HepG2 (cell line): ENCODE results near the gene C3orf62. TPM values are rescaled to one million over a fixed set of nuclear protein-coding genes. Genes with fewer than 3 reads are reported as not detected.

ENCODE experiments used
- ELF4 ChIP-seq: sonication (generic); formaldehyde crosslinking; IDR thresholded peaks from 2 replicates; pipeline ENCODE4 v1.5.0; 2020; ENCODE audit warnings: missing genetic modification reagents, mild to moderate bottlenecking, moderate library complexity, borderline replicate concordance
- FOXA3 ChIP-seq: IDR thresholded peaks from 2 replicates; pipeline ENCODE4 v1.6.1; 2016; ENCODE audit warnings: missing genetic modification reagents, missing compliant biosample characterization
- ISX ChIP-seq: sonication (generic); formaldehyde crosslinking; conservative IDR thresholded peaks from 2 replicates; pipeline ENCODE4 v1.5.0; 2020; ENCODE audit warnings: missing genetic modification reagents
- KDM1A ChIP-seq: IDR thresholded peaks from 2 replicates; pipeline ENCODE4 v1.6.1; 2016; ENCODE audit warnings: missing compliant biosample characterization
- POLR2G ChIP-seq: fragments of 200-400 bp; formaldehyde crosslinking; IDR thresholded peaks from 2 replicates; pipeline ENCODE4 v1.6.1; 2018; ENCODE audit warnings: mild to moderate bottlenecking, low read depth, low read length, moderate library complexity
- RARG ChIP-seq: sonication (generic); formaldehyde crosslinking; IDR thresholded peaks from 2 replicates; pipeline ENCODE4 v1.4.0; 2020; ENCODE audit warnings: low read depth, mild to moderate bottlenecking, missing genetic modification reagents
- SAP130 ChIP-seq: IDR thresholded peaks from 2 replicates; pipeline ENCODE4 v1.6.1; 2016; ENCODE audit warnings: low read depth
- SMAD1 ChIP-seq: sonication (generic); formaldehyde crosslinking; IDR thresholded peaks from 2 replicates; pipeline ENCODE4 v1.4.0; 2020; ENCODE audit warnings: missing genetic modification reagents, low read depth, mild to moderate bottlenecking, borderline replicate concordance
- SOX6 ChIP-seq, 2 experiments: fragments of 450-650 bp in 1 of 2; sonication (generic) in 1 of 2; formaldehyde crosslinking in 1 of 2; IDR thresholded peaks; 2 replicates each; pipeline versions ENCODE4 v1.4.0 to v1.6.1; 2017 to 2020; ENCODE audit warnings: antibody characterized with exemption in 1 of 2, mild to moderate bottlenecking in 1 of 2, missing genetic modification reagents in 1 of 2
- TBX3 ChIP-seq: fragments of 450-650 bp; IDR thresholded peaks from 2 replicates; pipeline ENCODE4 v1.6.1; 2017; ENCODE audit warnings: antibody characterized with exemption, mild to moderate bottlenecking, inconsistent platforms, borderline replicate concordance
- TEAD2 ChIP-seq: sonication (generic); formaldehyde crosslinking; IDR thresholded peaks from 2 replicates; pipeline ENCODE4 v1.9.0; 2021; ENCODE audit warnings: missing genetic modification reagents
- ZEB1 ChIP-seq: IDR thresholded peaks from 2 replicates; pipeline ENCODE4 v1.6.1; 2012; ENCODE audit warnings: mild to moderate bottlenecking, low read depth, inconsistent platforms; ENCODE audit not compliant: insufficient replicate concordance
- ZFP90 ChIP-seq: sonication (generic); formaldehyde crosslinking; IDR thresholded peaks from 2 replicates; pipeline ENCODE4 v1.8.0; 2022; ENCODE audit warnings: missing genetic modification reagents, mild to moderate bottlenecking, inconsistent platforms, borderline replicate concordance
- ZKSCAN8 ChIP-seq: IDR thresholded peaks from 2 replicates; pipeline ENCODE4 v1.6.1; 2016; ENCODE audit warnings: borderline replicate concordance, missing genetic modification reagents, missing compliant biosample characterization
- ZNF430 ChIP-seq: sonication (generic); formaldehyde crosslinking; IDR thresholded peaks from 2 replicates; pipeline ENCODE4 v1.9.0; 2021; ENCODE audit warnings: mild to moderate bottlenecking, missing genetic modification reagents
- ZNF737 ChIP-seq: sonication (generic); formaldehyde crosslinking; IDR thresholded peaks from 2 replicates; pipeline ENCODE4 v1.5.0; 2020; ENCODE audit warnings: missing genetic modification reagents, mild to moderate bottlenecking, borderline replicate concordance
- ZNF747 ChIP-seq: sonication (generic); formaldehyde crosslinking; IDR thresholded peaks from 2 replicates; pipeline ENCODE4 v1.8.1; 2023; ENCODE audit warnings: missing genetic modification reagents, mild to moderate bottlenecking, borderline replicate concordance
- ZNF878 ChIP-seq: sonication (generic); formaldehyde crosslinking; IDR thresholded peaks from 2 replicates; pipeline ENCODE4 v1.8.1; 2023; ENCODE audit warnings: mild to moderate bottlenecking, missing genetic modification reagents, moderate library complexity
- polyA plus RNA-seq, 8 experiments: library from polyadenylated mRNA; depleted of rRNA in 3 of 8; stranded (reverse) in 7 of 8; unstranded in 1 of 8; fragments of >200 nt; fragmentation: Illumina TruSeq in 4 of 8; extraction: Trizol in 4 of 8; gene quantifications; 2 replicates each; pipeline versions ENCODE4 v1.2.1 to v1.2.3, GENCODE V29; 2011 to 2016; ENCODE audit warnings: low read depth in 4 of 8, missing spikeins in 1 of 8, mixed read lengths in 1 of 8; ENCODE audit not compliant: insufficient read depth in 1 of 8
- total RNA-seq, 5 experiments: library from RNA; depleted of rRNA; stranded (reverse); fragments of >200 nt; fragmentation: Illumina TruSeq; extraction: Trizol; gene quantifications; 2 replicates each; pipeline ENCODE4 v1.2.3, GENCODE V29; 2016; ENCODE audit warnings: low read depth in 1 of 5
- TF ChIP-seq, protein P1 (sequence below): sonication (generic); formaldehyde crosslinking; IDR thresholded peaks from 2 replicates; pipeline ENCODE4 v1.4.0; 2020; ENCODE audit warnings: mild to moderate bottlenecking, missing genetic modification reagents
- TF ChIP-seq, protein P2 (sequence below): sonication (generic); formaldehyde crosslinking; IDR thresholded peaks from 2 replicates; pipeline ENCODE4 v1.5.1; 2020; ENCODE audit warnings: mild to moderate bottlenecking, missing genetic modification reagents, moderate library complexity
- TF ChIP-seq, protein P3 (sequence below): sonication (generic); formaldehyde crosslinking; IDR thresholded peaks from 2 replicates; pipeline ENCODE4 v1.4.0; 2020; ENCODE audit warnings: missing genetic modification reagents

C3orf62 gene
- total and polyA plus RNA-seq, 2 of the 13 experiments (the other 11 are each of a cell fraction or from before 2014, with no cell fraction given) = 1.6 to 3.9 TPM

DNA sequence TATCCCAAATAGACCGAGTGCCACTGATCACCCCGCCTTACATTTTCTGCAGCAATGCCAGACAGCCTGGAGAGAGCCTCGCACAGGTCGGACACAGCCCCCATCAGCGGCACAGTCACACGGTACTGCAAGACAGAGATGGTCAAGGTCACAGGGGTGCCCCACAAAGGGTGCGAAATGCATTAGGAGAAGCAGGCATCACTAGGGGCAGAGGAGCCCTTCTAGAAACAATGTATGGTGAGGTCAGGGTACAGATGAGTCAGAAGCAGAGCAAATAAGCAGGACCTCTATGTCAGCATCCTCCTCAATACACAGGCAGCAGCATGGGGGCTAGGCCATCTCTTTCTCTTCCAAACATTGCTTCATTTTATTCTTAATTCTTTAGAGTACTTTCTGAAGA is 21.5 kb upstream of the C3orf62 start (continued):
- TF ChIP-seq, protein P1, sequence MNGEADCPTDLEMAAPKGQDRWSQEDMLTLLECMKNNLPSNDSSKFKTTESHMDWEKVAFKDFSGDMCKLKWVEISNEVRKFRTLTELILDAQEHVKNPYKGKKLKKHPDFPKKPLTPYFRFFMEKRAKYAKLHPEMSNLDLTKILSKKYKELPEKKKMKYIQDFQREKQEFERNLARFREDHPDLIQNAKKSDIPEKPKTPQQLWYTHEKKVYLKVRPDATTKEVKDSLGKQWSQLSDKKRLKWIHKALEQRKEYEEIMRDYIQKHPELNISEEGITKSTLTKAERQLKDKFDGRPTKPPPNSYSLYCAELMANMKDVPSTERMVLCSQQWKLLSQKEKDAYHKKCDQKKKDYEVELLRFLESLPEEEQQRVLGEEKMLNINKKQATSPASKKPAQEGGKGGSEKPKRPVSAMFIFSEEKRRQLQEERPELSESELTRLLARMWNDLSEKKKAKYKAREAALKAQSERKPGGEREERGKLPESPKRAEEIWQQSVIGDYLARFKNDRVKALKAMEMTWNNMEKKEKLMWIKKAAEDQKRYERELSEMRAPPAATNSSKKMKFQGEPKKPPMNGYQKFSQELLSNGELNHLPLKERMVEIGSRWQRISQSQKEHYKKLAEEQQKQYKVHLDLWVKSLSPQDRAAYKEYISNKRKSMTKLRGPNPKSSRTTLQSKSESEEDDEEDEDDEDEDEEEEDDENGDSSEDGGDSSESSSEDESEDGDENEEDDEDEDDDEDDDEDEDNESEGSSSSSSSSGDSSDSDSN (CRISPR knock-in tag) = no peak
- TF ChIP-seq TEAD2 (CRISPR knock-in tag) = no peak
- no peak for TF ChIP-seq ZNF747
- TF ChIP-seq ZNF878 (CRISPR knock-in tag) = no peak
- no peak for TF ChIP-seq RARG
- no peak for TF ChIP-seq SMAD1 (CRISPR knock-in tag)
- TF ChIP-seq KDM1A = no peak
- TF ChIP-seq, protein P2, sequence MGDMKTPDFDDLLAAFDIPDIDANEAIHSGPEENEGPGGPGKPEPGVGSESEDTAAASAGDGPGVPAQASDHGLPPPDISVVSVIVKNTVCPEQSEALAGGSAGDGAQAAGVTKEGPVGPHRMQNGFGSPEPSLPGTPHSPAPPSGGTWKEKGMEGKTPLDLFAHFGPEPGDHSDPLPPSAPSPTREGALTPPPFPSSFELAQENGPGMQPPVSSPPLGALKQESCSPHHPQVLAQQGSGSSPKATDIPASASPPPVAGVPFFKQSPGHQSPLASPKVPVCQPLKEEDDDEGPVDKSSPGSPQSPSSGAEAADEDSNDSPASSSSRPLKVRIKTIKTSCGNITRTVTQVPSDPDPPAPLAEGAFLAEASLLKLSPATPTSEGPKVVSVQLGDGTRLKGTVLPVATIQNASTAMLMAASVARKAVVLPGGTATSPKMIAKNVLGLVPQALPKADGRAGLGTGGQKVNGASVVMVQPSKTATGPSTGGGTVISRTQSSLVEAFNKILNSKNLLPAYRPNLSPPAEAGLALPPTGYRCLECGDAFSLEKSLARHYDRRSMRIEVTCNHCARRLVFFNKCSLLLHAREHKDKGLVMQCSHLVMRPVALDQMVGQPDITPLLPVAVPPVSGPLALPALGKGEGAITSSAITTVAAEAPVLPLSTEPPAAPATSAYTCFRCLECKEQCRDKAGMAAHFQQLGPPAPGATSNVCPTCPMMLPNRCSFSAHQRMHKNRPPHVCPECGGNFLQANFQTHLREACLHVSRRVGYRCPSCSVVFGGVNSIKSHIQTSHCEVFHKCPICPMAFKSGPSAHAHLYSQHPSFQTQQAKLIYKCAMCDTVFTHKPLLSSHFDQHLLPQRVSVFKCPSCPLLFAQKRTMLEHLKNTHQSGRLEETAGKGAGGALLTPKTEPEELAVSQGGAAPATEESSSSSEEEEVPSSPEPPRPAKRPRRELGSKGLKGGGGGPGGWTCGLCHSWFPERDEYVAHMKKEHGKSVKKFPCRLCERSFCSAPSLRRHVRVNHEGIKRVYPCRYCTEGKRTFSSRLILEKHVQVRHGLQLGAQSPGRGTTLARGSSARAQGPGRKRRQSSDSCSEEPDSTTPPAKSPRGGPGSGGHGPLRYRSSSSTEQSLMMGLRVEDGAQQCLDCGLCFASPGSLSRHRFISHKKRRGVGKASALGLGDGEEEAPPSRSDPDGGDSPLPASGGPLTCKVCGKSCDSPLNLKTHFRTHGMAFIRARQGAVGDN = peak; percentile 53
- TF ChIP-seq SAP130 = 0 out of 2 replicates have a peak, but pooled peaks have one; percentile 13
- TF ChIP-seq ZKSCAN8 (CRISPR knock-in tag) = no peak
- no peak for TF ChIP-seq ZEB1
- TF ChIP-seq FOXA3 (CRISPR knock-in tag) = peak; percentile 62; the same call in 1 of the 2 replicates
- TF ChIP-seq POLR2G = no peak
- TF ChIP-seq, protein P3, sequence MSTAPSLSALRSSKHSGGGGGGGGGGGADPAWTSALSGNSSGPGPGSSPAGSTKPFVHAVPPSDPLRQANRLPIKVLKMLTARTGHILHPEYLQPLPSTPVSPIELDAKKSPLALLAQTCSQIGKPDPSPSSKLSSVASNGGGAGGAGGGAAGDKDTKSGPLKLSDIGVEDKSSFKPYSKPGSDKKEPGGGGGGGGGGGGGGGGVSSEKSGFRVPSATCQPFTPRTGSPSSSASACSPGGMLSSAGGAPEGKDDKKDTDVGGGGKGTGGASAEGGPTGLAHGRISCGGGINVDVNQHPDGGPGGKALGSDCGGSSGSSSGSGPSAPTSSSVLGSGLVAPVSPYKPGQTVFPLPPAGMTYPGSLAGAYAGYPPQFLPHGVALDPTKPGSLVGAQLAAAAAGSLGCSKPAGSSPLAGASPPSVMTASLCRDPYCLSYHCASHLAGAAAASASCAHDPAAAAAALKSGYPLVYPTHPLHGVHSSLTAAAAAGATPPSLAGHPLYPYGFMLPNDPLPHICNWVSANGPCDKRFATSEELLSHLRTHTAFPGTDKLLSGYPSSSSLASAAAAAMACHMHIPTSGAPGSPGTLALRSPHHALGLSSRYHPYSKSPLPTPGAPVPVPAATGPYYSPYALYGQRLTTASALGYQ (CRISPR knock-in tag) = no peak
- no peak for TF ChIP-seq SOX6 (IDR thresholded peaks at IDR 0.05)
- peak; percentile 45; the same call in 1 of the 2 replicates for TF ChIP-seq SOX6 (CRISPR knock-in tag; IDR thresholded peaks at IDR 0.05)
- no peak for TF ChIP-seq ISX (CRISPR knock-in tag)
- no peak for TF ChIP-seq ELF4 (CRISPR knock-in tag)
- no peak for TF ChIP-seq ZNF737 (CRISPR knock-in tag)
- TF ChIP-seq ZFP90 (CRISPR knock-in tag) = no peak
- TF ChIP-seq TBX3 = 0 out of 2 replicates have a peak, but pooled peaks have one; percentile 12
- no peak for TF ChIP-seq ZNF430 (CRISPR knock-in tag)
